ENCODE data around the gene TMIE.

Gene TMIE

DNA sequence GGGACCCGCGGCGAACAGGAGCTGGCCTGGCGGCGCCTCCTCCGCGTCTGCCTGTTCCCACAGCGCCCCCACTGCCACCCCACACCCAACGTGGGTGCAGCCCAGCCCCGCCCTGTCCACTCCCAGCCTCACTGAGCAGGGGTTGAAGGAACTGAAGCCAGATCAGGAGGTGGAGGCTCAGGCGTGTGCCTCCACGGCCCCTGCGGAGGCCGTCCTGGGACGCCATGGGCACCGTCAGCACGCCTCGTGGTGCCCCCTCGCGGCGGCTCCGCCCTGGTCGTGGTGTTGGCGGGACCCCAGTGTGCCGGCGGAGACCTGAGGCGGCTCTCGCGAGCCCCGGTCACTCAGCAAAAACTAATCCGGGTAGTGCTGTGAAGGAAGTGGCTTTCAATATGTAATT, 55.5 kb downstream of the TMIE start:
- DNase-seq (ENCODE audit: extremely low read depth in 1 of 2, low read depth in 1 of 2): no peak

DNA sequence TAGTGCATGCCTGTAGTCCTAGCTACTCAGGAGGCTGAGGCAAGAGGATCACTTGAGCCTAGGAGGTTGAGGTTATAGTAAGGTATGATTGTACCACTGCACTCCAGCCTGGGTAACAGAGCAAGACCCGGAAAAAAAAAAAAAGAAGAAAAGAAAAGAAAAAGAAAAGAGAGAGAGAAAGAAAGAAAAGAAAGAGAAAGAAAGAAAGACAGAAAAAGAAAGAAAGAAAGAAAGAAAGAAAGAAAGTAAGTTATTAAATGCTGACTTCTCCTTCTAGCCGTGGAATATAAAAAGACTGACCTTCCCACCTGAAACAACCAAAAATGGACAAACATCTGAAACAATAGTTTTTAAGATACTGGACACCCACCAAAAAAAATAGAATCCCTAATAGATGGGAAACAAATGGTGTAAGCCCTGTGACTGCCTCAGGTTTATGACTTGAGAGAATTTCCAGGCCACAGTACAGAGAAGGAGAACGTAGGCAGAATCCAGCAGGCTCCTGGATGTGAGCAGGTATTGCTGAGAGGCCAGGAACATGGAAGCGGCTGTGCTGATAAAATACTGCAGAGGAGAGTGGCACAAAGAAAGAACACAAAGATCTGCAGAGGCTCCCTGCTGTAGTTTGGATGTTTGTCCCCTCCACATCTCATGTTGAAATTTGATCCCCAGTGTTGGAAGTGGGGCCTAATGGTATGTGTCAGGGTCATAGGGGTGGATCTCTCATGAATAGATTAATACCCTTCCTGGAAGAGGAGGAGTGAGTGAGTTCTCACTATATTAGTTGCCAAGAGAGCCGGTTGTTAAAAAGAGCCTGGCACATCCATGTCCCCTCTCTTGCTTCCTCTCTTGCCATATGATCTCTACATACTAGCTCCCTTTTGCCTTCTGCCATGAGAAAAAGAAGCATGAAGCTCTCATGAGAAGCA, 58.3 kb downstream of the TMIE start:
- no peak for DNase-seq (ENCODE audit: extremely low read depth in 1 of 2, low read depth in 1 of 2)

All from activated CD8-positive, alpha-beta memory T cell treated with anti-CD3 and anti-CD28 coated beads for 1 hour (primary cell).